HL-60/S4 treated with retinoic acid at 250 ng/mL for 4 days and 3 days (cell line): Measurements from ENCODE around the gene MEX3B.
"Not testable (repeated sequence)": the region's sequence is repeated elsewhere in the genome, so short reads cannot be mapped to it uniquely, and the experiment has no call there.

ENCODE experiments used
- in situ Hi-C: fragments of 300-500 bp; cut with MboI; formaldehyde crosslinking; loops from 2 replicates; pipeline ENCODE4 v1.7.0; 2022; ENCODE audit warnings: low sequenced_read_pairs

MEX3B gene

DNA sequence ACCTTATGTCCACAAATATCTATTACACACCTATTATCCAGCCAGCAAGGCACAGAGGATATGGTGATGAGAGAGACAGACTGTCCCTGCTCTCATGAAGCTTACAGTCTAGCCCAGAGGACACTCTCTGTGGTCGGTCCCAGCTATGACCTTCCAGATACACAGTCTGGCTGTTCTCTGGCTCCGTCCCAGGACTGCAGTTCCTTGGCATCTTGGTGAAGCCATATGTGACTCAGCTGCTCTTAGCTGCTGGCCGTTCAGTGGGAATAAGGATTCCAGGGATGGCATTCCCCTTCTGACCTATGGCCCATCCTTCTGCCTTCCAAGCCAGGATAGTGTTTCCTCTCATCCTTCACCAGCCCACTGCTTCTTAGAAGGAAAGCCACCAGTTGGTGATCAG, 30.8 kb downstream of the MEX3B start:
- in situ Hi-C loops = no loop called here

DNA sequence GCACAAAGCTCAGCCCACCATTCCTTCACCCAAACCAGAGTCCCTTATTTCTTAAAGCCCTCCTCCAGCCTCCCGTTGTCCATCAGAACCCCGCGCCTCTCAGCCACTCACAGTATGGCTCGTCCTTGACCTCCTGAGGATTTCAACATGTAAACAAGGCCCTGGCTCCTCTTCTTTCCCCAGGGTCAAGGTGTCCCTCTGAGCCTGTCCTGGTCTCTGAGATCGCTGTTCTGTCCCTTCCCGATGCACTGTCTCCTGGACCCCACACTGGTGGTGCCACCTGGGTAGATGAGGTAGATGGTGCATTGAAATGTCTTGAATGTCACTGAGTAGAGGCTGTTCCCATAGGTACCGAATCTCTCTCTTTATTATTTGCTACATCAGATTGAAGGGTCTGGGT, 32.9 kb downstream of the MEX3B start:
- in situ Hi-C loops = no loop called here

GRCh38 chr15:82005239-82005638, 40.6 kb downstream of the MEX3B start:
- in situ Hi-C loops = no loop called here

- in situ Hi-C loops = no loop called here
These were observed 41.9 kb downstream of the MEX3B start for GRCh38 chr15:82003916-82004315.

GRCh38 chr15:81995081-81995480, 50.7 kb downstream of the MEX3B start:
- in situ Hi-C loops = not testable (repeated sequence)

GRCh38 chr15:81992523-81992922, 53.3 kb downstream of the MEX3B start:
- in situ Hi-C loops = no loop called here
